HG03457 (cell line): ENCODE measurements around the gene ZBTB7C.

Experiments used
- ATAC-seq: cut with Tn5 transposase; IDR thresholded peaks from one replicate; pipeline ENCODE4 v1.9.1; 2021; ENCODE audit warnings: moderate number of reproducible peaks; ENCODE audit not compliant: unreplicated experiment

The ZBTB7C gene

DNA sequence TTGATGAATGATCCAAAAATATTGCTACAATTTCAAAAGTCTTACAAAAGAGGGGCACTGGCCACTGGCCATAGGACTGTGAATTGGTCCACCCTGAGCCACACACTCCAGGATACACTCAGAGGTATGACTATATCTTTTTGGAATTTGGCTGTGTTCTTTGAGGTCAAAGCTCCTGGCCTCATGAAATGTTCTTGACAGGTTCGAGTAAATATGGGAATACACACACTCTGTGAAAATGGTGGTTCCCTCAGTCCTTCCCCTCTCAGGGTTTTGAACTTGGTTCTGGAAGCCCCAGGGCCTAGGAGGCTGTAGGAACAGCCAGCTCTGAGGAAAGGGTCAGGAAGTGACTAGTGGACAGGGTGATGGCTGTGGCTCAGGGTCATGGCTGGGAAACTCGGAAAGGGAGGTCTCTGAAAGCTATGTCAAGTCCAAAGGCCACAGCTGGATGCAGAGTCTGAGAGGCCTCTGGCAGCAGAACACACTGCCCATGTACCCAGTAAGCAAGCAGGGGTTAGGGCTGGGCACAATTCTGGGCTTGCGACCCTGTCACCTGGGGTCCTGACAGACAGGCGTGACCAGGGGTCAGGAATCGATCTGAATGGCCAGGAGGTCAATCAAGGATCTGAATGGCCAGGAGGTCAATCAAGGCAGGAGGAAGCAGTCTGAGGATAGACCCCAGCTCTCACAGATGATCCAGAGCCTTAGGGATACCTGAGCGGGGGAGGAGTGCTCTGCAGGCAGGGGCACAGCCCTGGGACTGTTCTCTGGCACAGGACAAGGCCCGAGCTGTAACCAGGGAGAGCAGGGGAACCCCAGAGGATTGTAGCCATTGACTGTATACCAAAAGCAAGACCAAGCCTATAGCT lies 255.3 kb downstream of the ZBTB7C start:
- ATAC-seq, result no peak

DNA sequence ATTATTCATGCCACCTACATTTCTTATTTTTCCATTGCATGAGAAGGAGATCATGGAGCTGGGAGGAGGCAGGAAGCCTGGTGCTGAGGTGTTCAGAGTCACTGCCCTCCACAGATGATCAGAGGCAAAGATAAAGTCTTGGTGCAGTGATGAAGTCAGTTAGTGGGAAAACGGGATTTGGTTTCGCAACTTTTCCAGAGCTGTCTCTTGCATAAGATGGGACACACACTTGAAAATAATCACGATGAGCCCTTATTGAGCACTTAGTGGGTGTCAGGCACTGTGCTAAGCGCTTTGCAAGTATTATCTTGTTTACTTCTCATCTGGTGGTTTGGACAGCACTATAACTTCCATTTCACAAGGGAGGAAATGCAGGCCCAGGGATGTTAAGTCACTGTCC lies 256.6 kb downstream of the ZBTB7C start:
- ATAC-seq, result no peak

- ATAC-seq, result no peak
Observed at GRCh38 chr18:48151421-48152065, 257.6 kb downstream of the ZBTB7C start.

DNA sequence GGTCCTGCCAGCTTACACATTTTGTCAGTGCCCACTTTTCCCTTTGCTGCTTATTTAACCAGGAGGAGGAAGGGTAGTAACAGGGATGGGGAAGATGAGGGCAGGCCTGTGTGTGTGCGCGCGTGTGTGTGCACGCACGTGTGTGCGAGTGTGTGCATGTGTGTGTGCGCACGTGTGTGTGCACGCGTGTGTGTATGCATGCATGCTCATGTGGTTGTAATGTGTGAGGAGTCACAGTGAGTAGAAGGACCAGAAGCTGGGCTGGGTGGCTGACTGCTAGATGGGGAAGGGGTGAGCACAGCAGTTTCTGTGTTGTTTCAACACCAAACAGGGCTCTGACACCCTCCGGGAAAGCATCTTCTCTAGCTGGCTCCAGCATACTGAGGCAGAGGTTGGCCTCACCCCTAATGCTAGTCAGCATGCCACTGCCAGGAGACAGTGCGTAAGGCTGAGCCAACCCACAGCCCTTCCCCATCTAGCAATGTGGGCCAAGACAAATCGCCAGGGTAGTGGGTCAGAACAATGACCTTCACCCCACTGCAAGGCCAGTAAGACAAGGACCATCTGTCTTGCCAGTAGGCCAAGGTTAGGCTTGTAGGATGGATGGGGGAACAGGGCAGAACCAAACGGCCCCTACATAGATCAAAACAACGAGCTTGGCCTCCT lies 260.0 kb downstream of the ZBTB7C start:
- ATAC-seq, result no peak

GRCh38 chr18:48142994-48143393 lies 266.2 kb downstream of the ZBTB7C start:
- ATAC-seq, result no peak

DNA sequence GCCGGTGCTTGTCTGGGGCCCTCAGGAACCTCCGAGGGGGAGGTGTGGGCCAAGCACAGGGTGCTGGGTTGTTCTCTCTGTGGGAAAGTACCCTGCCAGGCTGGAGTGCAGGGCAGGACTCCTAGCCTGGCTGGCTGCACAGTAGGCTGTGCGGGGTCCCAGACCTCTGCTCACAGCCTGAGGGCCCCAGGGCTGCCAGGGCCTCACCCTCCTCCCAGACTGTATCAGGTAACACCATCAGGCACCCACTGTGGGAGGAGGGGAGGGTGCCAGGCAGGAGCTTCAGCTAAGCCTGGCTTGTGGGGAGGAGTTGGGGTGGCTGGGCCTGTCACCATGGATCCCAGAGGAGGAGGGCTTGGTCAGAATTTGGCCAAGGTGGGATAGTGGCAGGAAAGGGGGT lies 266.8 kb downstream of the ZBTB7C start:
- ATAC-seq, result no peak

DNA sequence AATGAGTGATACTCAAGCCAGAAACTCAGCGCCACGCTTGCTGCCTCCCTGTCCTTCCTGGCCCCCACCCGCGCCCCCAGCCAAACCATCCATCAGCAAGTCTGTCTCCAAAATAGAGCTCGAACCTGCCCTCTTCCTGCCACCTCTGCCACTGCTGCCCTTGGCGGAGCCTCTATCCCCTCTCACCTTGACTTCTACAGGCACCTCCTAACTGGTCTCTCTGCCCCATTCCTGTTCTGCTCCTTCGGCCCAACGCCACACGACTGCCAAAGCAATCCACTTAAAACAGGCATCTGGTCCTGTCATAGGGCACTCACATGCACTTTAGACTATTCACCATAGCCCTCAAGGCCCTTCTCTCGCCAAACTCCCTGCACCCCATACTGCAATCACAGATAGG lies 268.5 kb downstream of the ZBTB7C start:
- no peak for ATAC-seq

DNA sequence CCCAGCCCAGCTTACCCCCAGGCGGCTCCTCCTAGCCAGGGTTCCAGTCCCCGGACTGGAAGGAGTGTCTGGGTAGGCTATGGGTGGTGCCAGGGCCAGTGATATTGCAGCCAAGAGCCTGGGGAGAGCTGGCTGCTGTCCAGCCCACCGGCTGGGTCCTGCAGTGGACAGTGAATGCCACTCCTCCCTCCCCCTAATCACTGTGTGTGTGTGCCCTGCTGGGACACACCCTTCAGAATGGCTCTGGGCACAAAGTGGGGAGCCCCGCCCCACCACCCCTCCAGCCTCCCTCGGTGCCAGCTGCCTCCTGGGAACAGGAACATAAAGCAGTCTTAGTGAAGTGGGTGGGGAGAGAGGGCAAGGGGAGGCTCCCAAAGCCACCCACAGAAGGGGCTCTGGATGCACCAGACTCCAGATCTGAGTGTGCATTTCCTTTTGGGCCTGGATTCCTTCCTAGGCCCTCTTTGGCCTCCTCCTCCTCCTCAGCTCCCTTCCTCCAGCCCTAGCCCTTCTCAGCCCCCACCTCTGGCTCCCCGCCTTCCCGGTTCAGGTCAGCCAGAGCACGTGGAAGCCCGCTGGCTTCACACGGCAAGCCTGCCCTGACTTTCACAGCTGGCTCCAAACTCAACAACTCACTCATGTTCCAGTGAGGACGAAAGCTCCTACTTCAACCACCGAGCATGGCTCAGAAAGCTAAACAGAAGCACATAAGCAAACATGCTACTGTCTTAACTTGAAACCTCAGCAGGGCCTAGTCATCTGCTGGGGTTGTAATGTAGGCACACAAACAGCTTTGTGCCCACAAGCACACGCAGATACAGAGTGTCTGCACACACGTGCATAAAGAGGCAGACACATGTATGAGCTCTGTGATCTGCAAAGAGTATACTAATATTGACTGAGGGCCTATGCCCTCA lies 269.5 kb downstream of the ZBTB7C start:
- no peak for ATAC-seq

DNA sequence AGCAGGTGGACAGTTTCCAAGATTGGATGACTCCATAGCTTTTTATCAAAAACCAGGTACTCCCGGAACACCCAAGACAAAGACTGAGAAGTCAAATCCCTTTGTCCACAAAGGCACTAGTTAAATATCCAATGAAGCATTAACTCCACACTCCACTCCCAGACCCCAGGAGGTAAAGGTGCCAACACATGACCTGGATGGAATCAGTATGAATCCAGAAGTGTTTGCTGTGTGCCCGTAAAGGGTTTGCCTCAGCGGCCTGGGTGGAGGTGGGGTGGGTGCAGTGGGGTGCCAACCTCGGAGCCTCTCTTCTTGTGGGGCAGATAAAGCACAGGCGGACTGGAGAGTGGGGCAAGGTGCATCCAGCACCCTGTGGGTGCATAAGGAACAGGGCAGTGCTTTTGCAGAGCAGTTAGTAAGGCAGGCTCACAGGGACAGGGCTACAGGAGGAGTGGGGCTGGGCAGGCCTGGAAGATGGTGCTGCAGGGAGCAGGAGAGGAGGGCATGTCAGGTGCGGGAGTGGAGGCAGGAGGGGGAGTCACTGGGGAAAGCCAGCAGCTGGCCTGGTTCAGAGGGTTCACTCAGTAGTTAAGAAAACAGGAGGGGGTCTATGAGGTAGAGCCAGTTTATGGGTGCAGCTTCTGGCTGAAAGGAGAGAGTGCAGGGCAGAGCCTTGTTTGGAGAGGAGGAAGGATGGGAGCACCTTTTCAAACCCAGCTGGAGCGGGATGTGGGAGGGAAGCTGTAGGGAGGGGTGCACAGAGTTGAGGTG lies 270.3 kb downstream of the ZBTB7C start:
- ATAC-seq, result no peak

GRCh38 chr18:48138210-48138609 lies 271.0 kb downstream of the ZBTB7C start:
- ATAC-seq, result no peak

DNA sequence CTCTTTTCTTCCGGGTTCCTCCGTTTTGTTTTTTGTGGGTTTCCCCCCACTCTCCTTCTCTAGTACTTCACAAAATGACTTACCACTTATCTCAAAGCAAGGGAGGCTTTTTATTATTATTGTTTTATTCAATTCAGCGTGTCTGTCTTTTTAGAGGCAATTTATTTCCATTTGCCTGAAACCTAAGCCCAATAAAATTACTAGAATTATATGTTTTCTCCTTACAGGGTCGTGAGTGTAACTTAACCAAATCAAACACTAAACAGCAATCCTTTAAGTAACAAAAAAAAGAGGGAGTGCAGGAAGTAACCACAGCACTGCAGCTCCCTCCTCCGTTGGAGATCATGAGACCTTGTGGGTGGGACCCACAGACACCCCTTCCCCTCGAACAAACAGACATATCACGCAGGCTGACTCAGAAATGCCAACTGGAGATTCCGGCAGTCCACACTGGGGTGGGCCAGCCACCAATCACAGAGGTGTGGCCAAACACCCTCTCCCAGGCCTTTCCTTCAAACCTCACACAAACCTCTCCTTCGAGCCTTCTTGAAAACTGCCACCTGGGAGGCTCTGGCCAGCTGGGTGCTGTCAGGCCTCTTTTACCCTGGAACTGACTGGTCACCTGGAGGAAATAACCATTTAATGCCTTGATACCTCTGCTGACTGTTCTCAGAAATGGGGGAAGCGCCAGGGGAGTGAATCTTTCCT lies 271.7 kb downstream of the ZBTB7C start:
- ATAC-seq, result no peak

DNA sequence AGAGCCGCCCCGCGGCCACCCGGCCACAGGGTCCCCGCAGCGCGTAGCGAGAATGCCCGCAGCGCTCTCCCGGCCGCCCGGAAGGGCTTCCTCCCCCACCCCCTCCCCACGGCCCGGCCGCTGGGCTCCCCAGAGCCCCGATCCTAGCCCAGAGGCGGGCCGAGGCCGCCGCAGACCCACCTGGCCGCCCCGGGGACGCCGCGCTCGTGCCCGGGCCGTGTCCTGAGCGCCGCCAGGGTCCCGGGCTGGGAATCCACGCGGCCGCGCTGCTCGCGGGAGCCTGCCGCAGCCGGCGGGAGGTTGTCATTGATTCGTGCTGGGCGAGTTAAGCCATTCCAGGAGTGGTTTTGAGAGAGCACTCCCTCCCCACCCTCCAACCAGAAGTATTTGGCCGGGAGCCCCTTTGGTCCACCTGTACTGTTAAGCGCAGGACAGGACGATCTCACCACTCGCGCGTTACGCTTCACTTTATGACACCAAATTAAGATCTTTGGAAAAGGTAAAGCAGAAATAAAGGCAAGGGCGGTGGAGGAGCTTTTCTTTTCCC lies 272.3 kb downstream of the ZBTB7C start:
- no peak for ATAC-seq

DNA sequence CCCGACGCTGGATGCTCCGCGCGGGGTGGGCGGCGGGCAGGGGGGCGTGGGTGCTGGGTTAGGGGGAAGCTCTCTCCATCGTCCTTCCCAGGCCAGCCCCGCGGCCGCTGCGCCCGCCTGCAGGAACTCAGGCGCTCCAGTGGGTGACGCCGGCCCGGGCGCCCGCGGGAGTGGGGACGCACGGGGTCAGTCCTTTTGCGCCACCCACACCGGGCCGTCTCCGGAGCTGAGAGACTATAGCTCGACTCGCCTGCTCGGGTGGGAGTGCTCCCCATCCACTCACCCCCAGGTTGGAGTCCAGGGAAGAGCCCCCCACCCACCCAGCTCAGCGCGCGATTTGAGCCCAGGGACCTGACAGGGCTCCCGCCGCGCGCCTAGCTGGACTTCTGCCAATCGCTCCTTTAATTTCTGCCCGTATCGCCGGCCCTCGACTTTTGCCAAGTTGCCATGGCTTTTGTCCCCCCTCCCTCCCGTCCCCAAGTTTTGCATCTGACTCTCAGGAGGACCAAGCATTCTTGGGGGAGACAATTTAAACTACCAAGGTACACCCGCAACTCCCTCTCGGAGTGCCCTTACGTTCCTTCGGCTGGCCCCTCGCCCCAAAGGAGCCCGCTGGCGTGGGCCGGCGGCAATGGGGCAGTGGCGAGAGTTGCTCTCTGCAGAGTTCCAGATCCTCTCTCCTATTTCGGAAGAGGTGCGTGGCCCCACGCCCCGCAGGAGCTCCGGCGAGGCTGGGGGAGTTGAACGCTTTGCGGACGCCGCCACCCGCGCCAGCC lies 272.9 kb downstream of the ZBTB7C start:
- ATAC-seq, result no peak

- ATAC-seq, result no peak
Observed at GRCh38 chr18:48135436-48135966, 273.7 kb downstream of the ZBTB7C start.

- no peak for ATAC-seq
Observed at GRCh38 chr18:48134609-48135008, 274.6 kb downstream of the ZBTB7C start.

GRCh38 chr18:48133671-48134251 lies 275.4 kb downstream of the ZBTB7C start:
- ATAC-seq, result no peak

DNA sequence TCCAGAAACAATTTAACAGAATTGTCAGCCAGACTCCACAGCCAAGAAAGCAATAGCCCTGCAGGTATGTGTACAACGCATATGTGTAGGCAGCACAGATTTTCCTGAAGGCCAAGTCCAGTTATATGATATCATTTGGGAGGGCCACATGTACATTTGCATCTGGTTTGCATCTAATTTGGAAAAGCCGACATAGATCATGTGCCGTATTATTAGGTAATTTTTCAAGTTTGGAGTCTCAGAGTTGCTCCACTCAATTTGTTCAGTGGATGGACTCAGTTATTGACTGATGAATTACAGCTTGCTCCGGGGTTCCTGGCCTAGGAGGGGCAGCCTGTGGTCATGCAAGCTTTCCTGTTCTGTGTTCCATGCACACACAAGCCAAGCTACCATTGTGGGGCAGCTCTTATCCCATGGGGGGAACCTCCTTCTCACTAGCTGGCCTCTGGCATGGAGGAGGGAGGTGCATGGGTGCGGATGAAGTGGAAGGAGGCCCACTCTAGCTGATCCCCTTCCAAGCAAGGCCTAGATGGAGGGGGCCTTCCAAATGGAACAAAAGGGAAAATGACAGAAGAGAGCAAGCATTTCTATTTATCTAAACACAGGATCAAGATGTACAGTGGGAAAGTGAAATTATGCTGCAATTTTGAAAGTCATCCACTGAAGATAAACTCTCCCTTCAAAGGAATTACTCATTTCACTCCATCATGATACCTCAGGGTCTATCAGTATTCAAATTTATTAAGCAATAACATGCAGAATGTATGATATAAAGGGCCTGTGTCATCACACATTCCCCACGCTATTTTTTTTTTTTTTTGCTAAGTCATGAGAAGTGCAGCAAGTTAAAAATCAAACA lies 276.2 kb downstream of the ZBTB7C start:
- ATAC-seq, result no peak
